IgD-negative memory B cell (primary cell): ENCODE results near the gene SPRYD7. TPM values are rescaled to one million over a fixed set of nuclear protein-coding genes. Genes with fewer than 3 reads are reported as not detected.

Experiments
- H3K27ac Mint-ChIP-seq, 3 donors: one replicate each; pipeline ENCODE4 v1.8.0; 2020 to 2022; ENCODE audit warnings: mild to moderate bottlenecking in 3 of 3, mixed read lengths in 3 of 3, moderate library complexity in 1 of 3
- H3K27me3 Mint-ChIP-seq: one replicate; pipeline ENCODE4 v1.8.0; 2021; ENCODE audit warnings: mixed read lengths
- H3K36me3 Mint-ChIP-seq: one replicate; pipeline ENCODE4 v1.8.0; 2020; ENCODE audit warnings: mild to moderate bottlenecking, mixed read lengths
- H3K4me1 Mint-ChIP-seq, 3 donors: one replicate each; pipeline ENCODE4 v1.8.0; 2020 to 2022; ENCODE audit warnings: mixed read lengths in 3 of 3, mild to moderate bottlenecking in 1 of 3
- H3K4me3 Mint-ChIP-seq, 4 donors: one replicate each; pipeline ENCODE4 v1.8.0; 2020 to 2022; ENCODE audit warnings: mild to moderate bottlenecking in 4 of 4, mixed read lengths in 4 of 4, moderate library complexity in 3 of 4
- H3K9me3 Mint-ChIP-seq, 3 donors: one replicate each; pipeline ENCODE4 v1.8.0; 2020 to 2021; ENCODE audit warnings: mixed read lengths in 3 of 3, mild to moderate bottlenecking in 1 of 3
- polyA plus RNA-seq: library from polyadenylated mRNA; unstranded; fragments of 300-500 nt; fragmentation: Illumina TruSeq; gene quantifications from one replicate; pipeline ENCODE4 v1.2.3, GENCODE V29; 2021

SPRYD7 gene
- polyA plus RNA-seq, 1 donor from 2014 or later = 6.4 TPM

GRCh38 chr13:49908637-49909036 lies 27.5 kb downstream of the SPRYD7 start:
- Mint-ChIP-seq H3K36me3 (peaks cover 3% of the 10 kb centered on the region), H3K27ac (no peak overlapping the region)

GRCh38 chr13:49904729-49905456 lies 31.2 kb downstream of the SPRYD7 start:
- H3K36me3 Mint-ChIP-seq = no peaks in the 10 kb centered on the region
- no peaks in the 10 kb centered on the region for H3K27me3 Mint-ChIP-seq
- no peaks in the 10 kb centered on the region for H3K9me3 Mint-ChIP-seq
- peak overlapping the region in 1 of 3 donors; percentile 8 for H3K27ac Mint-ChIP-seq
- peaks cover 0 to 2% (median 0%) of the 10 kb centered on the region in 3 donors for H3K4me1 Mint-ChIP-seq
- no peak overlapping the region for H3K4me3 Mint-ChIP-seq

More at GRCh38 chr13:49908637-49909036, 27.5 kb downstream of the SPRYD7 start:
- Mint-ChIP-seq H3K27me3 (no peaks in the 10 kb centered on the region), H3K4me3 (no peak overlapping the region), H3K9me3 (no peaks in the 10 kb centered on the region), H3K4me1 (peaks cover 0 to 2% (median 0%) of the 10 kb centered on the region in 3 donors)

DNA sequence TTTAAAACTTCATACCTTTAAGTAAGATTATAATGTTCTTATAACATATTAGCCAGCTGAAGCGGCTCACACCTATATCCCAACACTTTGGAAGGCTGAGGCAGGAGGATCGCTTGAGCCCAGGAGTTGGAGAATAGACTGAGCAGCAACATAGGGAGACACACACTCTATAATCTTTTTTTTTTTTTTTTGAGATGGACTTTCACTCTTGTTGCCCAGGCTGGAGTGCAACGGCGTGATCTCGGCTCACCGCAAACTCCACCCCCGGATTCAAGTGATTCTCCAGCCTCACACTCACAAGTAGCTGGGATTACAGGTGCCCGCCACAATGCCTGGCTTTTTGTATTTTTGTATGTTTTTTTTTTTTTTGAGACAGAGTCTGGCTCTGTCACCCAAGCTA lies 37.3 kb downstream of the SPRYD7 start:
- Mint-ChIP-seq H3K4me3 (no peak overlapping the region), H3K4me1 (no peaks in the 10 kb centered on the region), H3K36me3 (no peaks in the 10 kb centered on the region), H3K27ac (no peak overlapping the region), H3K9me3 (peaks cover 0 to 2% (median 0%) of the 10 kb centered on the region in 3 donors), H3K27me3 (no peaks in the 10 kb centered on the region)

- Mint-ChIP-seq H3K27ac (no peak overlapping the region), H3K4me3 (no peak overlapping the region), H3K27me3 (no peaks in the 10 kb centered on the region), H3K9me3 (peaks cover 0 to 4% (median 0%) of the 10 kb centered on the region in 3 donors), H3K36me3 (no peaks in the 10 kb centered on the region), H3K4me1 (no peaks in the 10 kb centered on the region)
These were observed 38.4 kb downstream of the SPRYD7 start for GRCh38 chr13:49897713-49898112.

DNA sequence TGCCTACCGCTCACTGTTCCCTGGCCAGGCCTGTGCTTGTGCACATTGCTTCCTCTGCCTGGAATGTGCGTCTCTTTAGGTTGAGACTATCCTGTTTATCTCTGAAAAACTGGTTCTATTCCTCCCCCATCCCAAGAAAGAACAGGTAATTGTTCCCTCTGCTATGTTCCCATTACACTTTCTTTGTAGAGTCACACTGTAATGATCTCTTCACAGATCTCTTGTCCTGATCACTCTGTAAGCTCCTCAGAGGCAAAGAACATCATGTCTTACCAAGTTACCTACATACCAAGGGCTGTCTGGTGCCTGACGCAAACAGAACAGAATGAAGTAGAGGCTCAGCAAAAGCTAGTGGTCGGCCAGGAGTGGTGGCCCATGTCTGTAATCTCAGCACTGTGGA lies 40.3 kb downstream of the SPRYD7 start:
- Mint-ChIP-seq H3K4me3 (no peak overlapping the region), H3K27me3 (no peaks in the 10 kb centered on the region), H3K9me3 (peaks cover 0 to 4% (median 0%) of the 10 kb centered on the region in 3 donors), H3K27ac (no peak overlapping the region), H3K36me3 (no peaks in the 10 kb centered on the region), H3K4me1 (peaks cover 0 to 2% (median 0%) of the 10 kb centered on the region in 3 donors)

GRCh38 chr13:49893591-49893990 lies 42.5 kb downstream of the SPRYD7 start:
- Mint-ChIP-seq H3K4me3 (no peak overlapping the region), H3K4me1 (peaks cover 0 to 2% (median 0%) of the 10 kb centered on the region in 3 donors), H3K27ac (no peak overlapping the region)

DNA sequence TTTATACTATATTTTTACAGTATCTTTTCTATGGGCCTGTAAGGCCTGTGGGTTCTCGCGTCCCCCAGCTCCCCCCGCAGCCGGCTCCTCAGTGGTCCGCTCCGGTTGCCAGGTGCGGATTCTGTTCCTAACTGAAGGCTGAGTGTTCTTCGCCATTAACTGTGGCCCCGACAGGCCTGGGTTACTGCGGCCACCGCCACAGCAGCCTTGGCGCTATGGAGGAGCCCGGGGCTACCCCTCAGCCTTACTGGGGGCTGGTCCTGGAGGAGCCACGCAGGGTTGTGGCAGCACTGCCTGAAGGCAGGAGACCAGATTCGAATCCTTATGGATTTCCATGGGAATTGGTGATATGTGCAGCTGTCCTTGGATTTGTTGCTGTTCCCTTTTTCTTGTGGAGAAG lies 45.8 kb downstream of the SPRYD7 start:
- peaks cover 2 to 4% (median 4%) of the 10 kb centered on the region in 3 donors for H3K9me3 Mint-ChIP-seq
- H3K27me3 Mint-ChIP-seq = no peaks in the 10 kb centered on the region
- no peak overlapping the region for H3K4me3 Mint-ChIP-seq
- H3K36me3 Mint-ChIP-seq = no peaks in the 10 kb centered on the region
- peaks cover 0 to 2% (median 0%) of the 10 kb centered on the region in 3 donors for H3K4me1 Mint-ChIP-seq
- no peak overlapping the region for H3K27ac Mint-ChIP-seq

More at GRCh38 chr13:49893591-49893990, 42.5 kb downstream of the SPRYD7 start:
- Mint-ChIP-seq H3K9me3 (peaks cover 2 to 4% (median 4%) of the 10 kb centered on the region in 3 donors), H3K36me3 (no peaks in the 10 kb centered on the region), H3K27me3 (no peaks in the 10 kb centered on the region)

- Mint-ChIP-seq H3K9me3 (peaks cover 9 to 19% (median 13%) of the 10 kb centered on the region in 3 donors), H3K4me1 (no peaks in the 10 kb centered on the region)
These were observed 57.5 kb downstream of the SPRYD7 start for GRCh38 chr13:49878682-49879081.

GRCh38 chr13:49877629-49878218 lies 58.4 kb downstream of the SPRYD7 start:
- H3K9me3 Mint-ChIP-seq = peaks cover 9 to 17% (median 13%) of the 10 kb centered on the region in 3 donors
- no peaks in the 10 kb centered on the region for H3K27me3 Mint-ChIP-seq
- H3K4me3 Mint-ChIP-seq = peak overlapping the region in 1 of 4 donors; percentile 27
- H3K36me3 Mint-ChIP-seq = peaks cover 5% of the 10 kb centered on the region
- H3K27ac Mint-ChIP-seq = no peak overlapping the region
- no peaks in the 10 kb centered on the region for H3K4me1 Mint-ChIP-seq

More at GRCh38 chr13:49878682-49879081, 57.5 kb downstream of the SPRYD7 start:
- no peaks in the 10 kb centered on the region for H3K27me3 Mint-ChIP-seq
- H3K4me3 Mint-ChIP-seq = no peak overlapping the region
- peaks cover 5% of the 10 kb centered on the region for H3K36me3 Mint-ChIP-seq
- no peak overlapping the region for H3K27ac Mint-ChIP-seq

GRCh38 chr13:49874430-49874829 lies 61.7 kb downstream of the SPRYD7 start:
- Mint-ChIP-seq H3K9me3 (peaks cover 7 to 17% (median 10%) of the 10 kb centered on the region in 3 donors), H3K4me1 (no peaks in the 10 kb centered on the region), H3K36me3 (peaks cover 6% of the 10 kb centered on the region), H3K4me3 (peak overlapping the region in 1 of 4 donors; percentile 38), H3K27me3 (no peaks in the 10 kb centered on the region), H3K27ac (no peak overlapping the region)

DNA sequence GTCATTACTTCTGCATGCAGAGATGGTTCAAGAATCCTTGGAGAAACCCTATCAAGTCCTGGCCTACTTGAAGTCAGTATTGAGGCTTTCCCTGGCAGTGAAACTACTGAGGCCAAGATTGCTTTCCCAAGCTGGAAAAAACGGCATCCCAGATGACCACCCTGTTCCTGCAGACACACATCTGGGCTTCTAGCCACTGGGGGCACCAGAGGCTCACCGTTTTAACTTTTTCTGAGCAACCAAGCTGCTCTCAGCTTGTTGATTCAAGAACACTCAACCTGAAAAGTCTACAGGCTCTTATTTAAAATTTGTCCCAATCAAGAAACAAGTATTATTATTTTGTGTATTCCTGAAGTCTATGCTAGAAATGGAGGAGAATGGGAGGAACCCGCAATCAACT lies 66.6 kb downstream of the SPRYD7 start:
- peaks cover 0 to 2% (median 0%) of the 10 kb centered on the region in 3 donors for H3K4me1 Mint-ChIP-seq
- no peak overlapping the region for H3K4me3 Mint-ChIP-seq
- no peak overlapping the region for H3K27ac Mint-ChIP-seq
- peaks cover 0 to 10% (median 2%) of the 10 kb centered on the region in 3 donors for H3K9me3 Mint-ChIP-seq
- H3K36me3 Mint-ChIP-seq = peaks cover 6% of the 10 kb centered on the region
- H3K27me3 Mint-ChIP-seq = peaks cover under 1% of the 10 kb centered on the region

GRCh38 chr13:49867834-49868233 lies 68.3 kb downstream of the SPRYD7 start:
- H3K27ac Mint-ChIP-seq = no peak overlapping the region
- peaks cover 0 to 2% (median 0%) of the 10 kb centered on the region in 3 donors for H3K4me1 Mint-ChIP-seq
- H3K36me3 Mint-ChIP-seq = peaks cover 3% of the 10 kb centered on the region
- H3K9me3 Mint-ChIP-seq = peaks cover 0 to 7% (median 0%) of the 10 kb centered on the region in 3 donors
- peaks cover 3% of the 10 kb centered on the region for H3K27me3 Mint-ChIP-seq
- no peak overlapping the region for H3K4me3 Mint-ChIP-seq

DNA sequence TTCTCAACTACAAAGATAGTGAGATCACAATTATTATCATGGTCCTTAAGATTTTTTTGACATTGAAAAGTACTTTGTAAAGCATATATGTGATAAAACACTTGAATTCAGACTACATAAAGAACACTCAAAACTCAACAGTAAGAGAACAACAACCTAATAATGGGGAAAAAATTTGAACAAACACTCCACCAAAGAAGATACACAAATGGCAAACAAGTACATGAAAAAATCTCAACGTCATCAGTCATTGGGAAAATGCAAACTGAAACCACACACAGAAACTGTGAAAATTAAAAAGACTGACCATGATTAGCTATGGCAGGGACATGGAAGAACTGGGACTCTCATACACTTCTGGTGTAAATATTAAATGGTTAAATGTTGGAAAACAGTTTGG lies 70.9 kb downstream of the SPRYD7 start:
- peaks cover 0 to 2% (median 0%) of the 10 kb centered on the region in 3 donors for H3K4me1 Mint-ChIP-seq
- H3K4me3 Mint-ChIP-seq = no peak overlapping the region
- peaks cover 3% of the 10 kb centered on the region for H3K27me3 Mint-ChIP-seq
- peaks cover 0 to 7% (median 0%) of the 10 kb centered on the region in 3 donors for H3K9me3 Mint-ChIP-seq
- H3K27ac Mint-ChIP-seq = no peak overlapping the region
- no peaks in the 10 kb centered on the region for H3K36me3 Mint-ChIP-seq

- Mint-ChIP-seq H3K27ac (no peak overlapping the region), H3K36me3 (no peaks in the 10 kb centered on the region), H3K27me3 (peaks cover 3% of the 10 kb centered on the region), H3K4me3 (no peak overlapping the region), H3K9me3 (peaks cover 0 to 7% (median 0%) of the 10 kb centered on the region in 3 donors), H3K4me1 (peaks cover 0 to 2% (median 0%) of the 10 kb centered on the region in 3 donors)
These were observed 71.6 kb downstream of the SPRYD7 start for GRCh38 chr13:49864509-49864908.
